GM23338 (cell line): Measurements from ENCODE around the gene TIMM17A. TPM values are rescaled to one million over a fixed set of nuclear protein-coding genes. Genes with fewer than 3 reads are reported as not detected.

ENCODE experiments used
- ATAC-seq: fragments of 200-7000 bp; cut with Tn5 transposase; 3 replicates; pipeline ENCODE4 v1.9.1; 2020
- DNase-seq: peaks from one replicate; pipeline ENCODE4 v3.0.0-alpha.2; 2015; ENCODE audit warnings: low spot score
- H2AFZ ChIP-seq: fragments of 200-600 bp; sonication (generic); 2 replicates; pipeline ENCODE4 v1.8.0; 2016; ENCODE audit warnings: antibody characterized with exemption, mild to moderate bottlenecking, moderate library complexity
- H3F3A ChIP-seq: fragments of 200-600 bp; sonication (generic); replicated peaks from 2 replicates; pipeline ENCODE4 v1.8.0; 2017; ENCODE audit warnings: antibody characterized with exemption, mixed run types, low read depth
- H3K27ac ChIP-seq: fragments of 200-600 bp; sonication (generic); 2 replicates; pipeline ENCODE4 v1.6.1; 2016; ENCODE audit warnings: low read depth
- H3K27me3 ChIP-seq: fragments of 200-600 bp; sonication (generic); 2 replicates; pipeline ENCODE4 v1.8.0; 2016; ENCODE audit warnings: mild to moderate bottlenecking, mixed run types, moderate library complexity; ENCODE audit not compliant: insufficient read depth
- H3K36me3 ChIP-seq: fragments of 200-600 bp; sonication (generic); 2 replicates; pipeline ENCODE4 v1.8.0; 2016; ENCODE audit warnings: mild to moderate bottlenecking; ENCODE audit not compliant: insufficient read depth
- H3K4me1 ChIP-seq: fragments of 200-600 bp; sonication (generic); 2 replicates; pipeline ENCODE4 v1.8.0; 2016; ENCODE audit warnings: mild to moderate bottlenecking, moderate library complexity; ENCODE audit not compliant: insufficient read depth
- H3K4me2 ChIP-seq: fragments of 200-600 bp; sonication (generic); 2 replicates; pipeline ENCODE4 v1.7.1; 2017; ENCODE audit warnings: mixed run types
- H3K4me3 ChIP-seq: fragments of 200-600 bp; sonication (generic); 2 replicates; pipeline ENCODE4 v1.6.1; 2016; ENCODE audit warnings: mixed run types
- H3K79me2 ChIP-seq: fragments of 200-600 bp; sonication (generic); replicated peaks from 2 replicates; pipeline ENCODE4 v1.8.0; 2017; ENCODE audit warnings: mild to moderate bottlenecking; ENCODE audit not compliant: insufficient read depth
- H3K9me2 ChIP-seq: fragments of 200-600 bp; sonication (generic); 2 replicates; pipeline ENCODE4 v1.8.0; 2017; ENCODE audit not compliant: insufficient read depth
- H4K20me1 ChIP-seq: fragments of 200-600 bp; sonication (generic); replicated peaks from 2 replicates; pipeline ENCODE4 v1.8.0; 2017; ENCODE audit warnings: mild to moderate bottlenecking; ENCODE audit not compliant: insufficient read depth
- H3K27ac Mint-ChIP-seq: 2 replicates; pipeline ENCODE4 v1.8.0; 2020; ENCODE audit warnings: inconsistent platforms, mild to moderate bottlenecking, moderate library complexity, mixed read lengths
- H3K27me3 Mint-ChIP-seq: 3 replicates; pipeline ENCODE4 v1.8.0; 2022; ENCODE audit warnings: low read depth, mild to moderate bottlenecking, moderate library complexity, mixed read lengths, inconsistent platforms; ENCODE audit not compliant: insufficient read depth, poor library complexity
- H3K36me3 Mint-ChIP-seq: 3 replicates; pipeline ENCODE4 v1.8.0; 2021; ENCODE audit warnings: low read depth, mild to moderate bottlenecking, inconsistent platforms, moderate library complexity, mixed read lengths
- H3K4me1 Mint-ChIP-seq: 3 replicates; pipeline ENCODE4 v1.8.0; 2020; ENCODE audit warnings: mild to moderate bottlenecking, inconsistent platforms, mixed read lengths
- H3K4me3 Mint-ChIP-seq: 3 replicates; pipeline ENCODE4 v1.8.0; 2021; ENCODE audit warnings: moderate library complexity, mild to moderate bottlenecking, inconsistent platforms, mixed read lengths
- H3K9me3 Mint-ChIP-seq: 3 replicates; pipeline ENCODE4 v1.8.0; 2020; ENCODE audit warnings: moderate library complexity, mild to moderate bottlenecking, inconsistent platforms, mixed read lengths
- EZH2 ChIP-seq: fragments of 200-600 bp; sonication (generic); IDR thresholded peaks from one replicate; pipeline ENCODE4 v1.8.0; 2017; ENCODE audit warnings: antibody characterized with exemption, mild to moderate bottlenecking, low read depth; ENCODE audit not compliant: unreplicated experiment
- EZH2phosphoT487 ChIP-seq: fragments of 200-600 bp; sonication (generic); IDR thresholded peaks from one replicate; pipeline ENCODE4 v1.8.1; 2018; ENCODE audit warnings: antibody characterized with exemption; ENCODE audit not compliant: unreplicated experiment
- REST ChIP-seq: IDR thresholded peaks from one replicate; pipeline ENCODE4 v1.6.1; 2018; ENCODE audit warnings: antibody characterized with exemption; ENCODE audit not compliant: unreplicated experiment
- ZNF114 ChIP-seq: fragments of 250-450 bp; sonication (Bioruptor Pico); IDR thresholded peaks from 2 replicates; pipeline ENCODE4 v1.5.0; 2020; ENCODE audit warnings: mild to moderate bottlenecking, moderate library complexity
- ZNF331 ChIP-seq: fragments of 250-450 bp; sonication (Bioruptor Pico); IDR thresholded peaks from 2 replicates; pipeline ENCODE4 v1.5.0; 2020; ENCODE audit warnings: low read depth, mild to moderate bottlenecking, moderate library complexity
- ZNF462 ChIP-seq: fragments of 250-450 bp; sonication (Bioruptor Pico); IDR thresholded peaks from 2 replicates; pipeline ENCODE4 v1.5.0; 2020; ENCODE audit warnings: mild to moderate bottlenecking, moderate library complexity
- polyA plus RNA-seq: library from polyadenylated mRNA; unstranded; fragments of >200 nt; fragmentation: Nextera tagmentation; extraction: Ambion mirVana; gene quantifications from 2 replicates; pipeline ENCODE4 v1.2.1, GENCODE V29; 2016
- total RNA-seq: library from RNA; depleted of rRNA; stranded (reverse); fragments of >200 nt; shearing (Covaris generic); gene quantifications from 2 replicates; pipeline ENCODE4 v1.2.3, GENCODE V29; 2014

Gene TIMM17A
- total and polyA plus RNA-seq, 2 experiments from 2014 or later: 38.5 to 60.0 TPM

DNA sequence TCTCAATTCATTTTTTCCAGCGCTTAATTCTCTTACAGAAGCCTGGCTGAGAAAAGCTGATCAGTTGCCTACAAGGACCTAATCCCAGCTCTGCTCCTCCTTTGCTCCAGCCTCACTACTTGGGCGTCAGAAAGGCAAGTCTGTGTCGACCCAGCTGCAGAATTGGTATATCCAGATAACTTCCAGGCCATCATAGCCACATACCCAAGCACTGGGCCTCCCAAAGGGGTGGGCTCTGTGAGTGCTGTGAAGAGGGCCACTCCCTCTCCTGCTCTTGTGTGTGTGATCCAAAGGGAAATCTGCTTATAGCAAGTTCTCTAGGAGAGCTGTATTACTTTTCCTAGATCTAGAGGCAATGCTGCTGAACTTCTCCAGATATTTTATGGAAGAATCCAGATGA lies 27.0 kb upstream of the TIMM17A start:
- no peaks in the 10 kb centered on the region for H3K79me2 ChIP-seq
- H3K9me3 Mint-ChIP-seq: no peaks in the 10 kb centered on the region
- H3K4me1 ChIP-seq: no peaks in the 10 kb centered on the region
- no peaks in the 10 kb centered on the region for H3F3A ChIP-seq
- H3K27ac Mint-ChIP-seq: no peak overlapping the region
- no peak overlapping the region for H3K27ac ChIP-seq
- no peak overlapping the region for H2AFZ ChIP-seq
- H3K36me3 Mint-ChIP-seq: no peaks in the 10 kb centered on the region
- no peaks in the 10 kb centered on the region for H3K27me3 ChIP-seq
- no peak overlapping the region for H3K4me3 Mint-ChIP-seq
- ATAC-seq: no peak
- H3K4me3 ChIP-seq: no peak overlapping the region
- no peak for TF ChIP-seq EZH2phosphoT487
- no peak for TF ChIP-seq EZH2
- TF ChIP-seq REST: no peak
- no peak for TF ChIP-seq ZNF114 (CRISPR knock-in tag)
- no peak for TF ChIP-seq ZNF462 (CRISPR knock-in tag)
- no peak for TF ChIP-seq ZNF331 (CRISPR knock-in tag)
- H3K4me2 ChIP-seq: no peak overlapping the region
- no peaks in the 10 kb centered on the region for H3K27me3 Mint-ChIP-seq
- 0 out of 2 replicates have a peak, but pooled peaks cover 4% of the 10 kb centered on the region for H3K9me2 ChIP-seq
- no peaks in the 10 kb centered on the region for H4K20me1 ChIP-seq
- H3K36me3 ChIP-seq: no peaks in the 10 kb centered on the region
- no peak for DNase-seq
- no peaks in the 10 kb centered on the region; the same call in 2 of the 3 replicates for H3K4me1 Mint-ChIP-seq
